ENCODE results near the gene NOP53.

The NOP53 gene

DNA sequence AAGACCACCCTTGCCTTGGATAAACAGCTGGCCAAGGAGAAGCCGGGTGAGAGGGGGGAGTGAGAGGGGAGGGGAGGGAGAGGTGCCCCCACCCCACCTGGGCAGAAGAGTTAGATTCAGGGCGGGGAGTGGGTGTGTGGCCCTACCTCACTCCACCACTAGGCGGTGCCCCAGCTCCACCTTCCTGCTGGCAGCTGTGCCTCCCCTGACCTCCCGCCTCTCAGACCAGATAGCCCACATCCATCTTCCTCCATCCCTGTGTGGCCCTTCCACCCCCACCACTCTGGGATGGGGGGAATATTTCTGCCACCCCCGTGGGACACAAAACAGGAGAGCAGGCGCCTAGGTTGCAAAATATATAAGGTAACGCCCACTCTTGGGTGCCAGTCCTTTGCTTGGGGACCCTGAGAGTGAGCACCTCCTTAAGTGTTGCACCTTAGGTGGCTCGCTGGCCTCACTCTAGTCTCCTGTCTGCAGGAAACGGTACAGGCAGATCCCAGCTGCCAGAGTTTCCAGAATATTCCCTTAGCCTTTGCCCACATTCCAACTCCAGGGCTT, 45.9 kb upstream of the NOP53 start:
- Histone ChIP-seq H3K4me3 (ENCODE audit: low read depth, low read length) (no peak overlapping the region), H3K36me3 (ENCODE audit: control insufficient read depth, insufficient read depth, low read length) (no peaks in the 10 kb centered on the region), H3K79me2 (peaks cover 2% of the 10 kb centered on the region), H3K9ac (no peak overlapping the region), H3K27ac (no peak overlapping the region), H3K27me3 (ENCODE audit: control insufficient read depth, insufficient read depth, low read length) (no peaks in the 10 kb centered on the region), H2AFZ (no peak overlapping the region), H3K4me1 (no peaks in the 10 kb centered on the region), H3K4me2 (ENCODE audit: low read length) (no peak overlapping the region), H3K9me3 (ENCODE audit: control insufficient read depth, low read length) (no peaks in the 10 kb centered on the region)
- TF ChIP-seq, protein P1, sequence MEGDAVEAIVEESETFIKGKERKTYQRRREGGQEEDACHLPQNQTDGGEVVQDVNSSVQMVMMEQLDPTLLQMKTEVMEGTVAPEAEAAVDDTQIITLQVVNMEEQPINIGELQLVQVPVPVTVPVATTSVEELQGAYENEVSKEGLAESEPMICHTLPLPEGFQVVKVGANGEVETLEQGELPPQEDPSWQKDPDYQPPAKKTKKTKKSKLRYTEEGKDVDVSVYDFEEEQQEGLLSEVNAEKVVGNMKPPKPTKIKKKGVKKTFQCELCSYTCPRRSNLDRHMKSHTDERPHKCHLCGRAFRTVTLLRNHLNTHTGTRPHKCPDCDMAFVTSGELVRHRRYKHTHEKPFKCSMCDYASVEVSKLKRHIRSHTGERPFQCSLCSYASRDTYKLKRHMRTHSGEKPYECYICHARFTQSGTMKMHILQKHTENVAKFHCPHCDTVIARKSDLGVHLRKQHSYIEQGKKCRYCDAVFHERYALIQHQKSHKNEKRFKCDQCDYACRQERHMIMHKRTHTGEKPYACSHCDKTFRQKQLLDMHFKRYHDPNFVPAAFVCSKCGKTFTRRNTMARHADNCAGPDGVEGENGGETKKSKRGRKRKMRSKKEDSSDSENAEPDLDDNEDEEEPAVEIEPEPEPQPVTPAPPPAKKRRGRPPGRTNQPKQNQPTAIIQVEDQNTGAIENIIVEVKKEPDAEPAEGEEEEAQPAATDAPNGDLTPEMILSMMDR (IDR thresholded peaks at IDR 0.05) = peak; percentile 77

GRCh38 chr19:47700934-47701716, 44.2 kb upstream of the NOP53 start:
- Histone ChIP-seq H3K4me1 (no peaks in the 10 kb centered on the region), H3K4me2 (ENCODE audit: low read length) (no peak overlapping the region), H3K27me3 (ENCODE audit: control insufficient read depth, insufficient read depth, low read length) (no peaks in the 10 kb centered on the region), H3K36me3 (ENCODE audit: control insufficient read depth, insufficient read depth, low read length) (no peaks in the 10 kb centered on the region), H3K9ac (no peak overlapping the region), H3K79me2 (peaks cover 2% of the 10 kb centered on the region), H3K4me3 (ENCODE audit: low read depth, low read length) (no peak overlapping the region), H2AFZ (no peak overlapping the region), H3K9me3 (ENCODE audit: control insufficient read depth, low read length) (no peaks in the 10 kb centered on the region), H3K27ac (no peak overlapping the region)
- TF ChIP-seq, protein P1 (IDR thresholded peaks at IDR 0.05) = no peak

DNA sequence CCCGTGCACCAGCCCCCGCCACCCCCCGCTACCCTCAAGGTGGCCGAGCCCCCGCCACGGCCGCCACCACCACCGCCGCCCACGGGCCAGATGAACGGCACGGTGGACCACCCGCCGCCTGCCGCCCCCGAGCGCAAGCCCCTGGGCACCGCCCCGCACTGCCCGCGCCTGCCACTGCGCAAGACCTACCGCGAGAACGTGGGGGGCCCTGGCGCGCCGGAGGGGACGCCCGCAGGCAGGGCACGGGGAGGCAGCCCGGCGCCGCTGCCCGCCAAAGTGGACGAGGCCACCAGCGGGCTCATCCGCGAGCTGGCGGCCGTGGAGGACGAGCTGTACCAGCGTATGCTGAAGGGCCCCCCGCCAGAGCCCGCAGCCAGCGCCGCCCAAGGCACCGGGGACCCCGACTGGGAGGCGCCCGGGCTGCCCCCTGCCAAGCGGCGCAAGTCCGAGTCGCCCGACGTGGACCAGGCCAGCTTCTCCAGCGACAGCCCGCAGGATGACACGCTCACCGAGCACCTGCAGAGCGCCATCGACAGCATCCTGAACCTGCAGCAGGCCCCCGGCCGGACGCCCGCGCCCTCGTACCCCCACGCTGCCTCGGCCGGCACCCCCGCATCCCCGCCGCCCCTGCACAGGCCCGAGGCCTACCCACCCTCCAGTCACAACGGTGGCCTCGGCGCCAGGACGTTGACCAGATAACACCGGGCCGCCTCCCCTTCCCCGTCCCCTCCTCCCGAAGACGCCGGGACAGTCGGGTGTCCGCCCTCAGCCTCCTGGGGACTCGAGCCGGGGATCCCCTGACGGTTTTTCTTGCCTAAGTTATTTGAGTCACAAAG, 43.4 kb upstream of the NOP53 start:
- no peaks in the 10 kb centered on the region for H3K27me3 ChIP-seq (ENCODE audit: control insufficient read depth, insufficient read depth, low read length)
- no peak overlapping the region for H3K9ac ChIP-seq
- peaks cover 2% of the 10 kb centered on the region for H3K79me2 ChIP-seq
- no peaks in the 10 kb centered on the region for H3K9me3 ChIP-seq (ENCODE audit: control insufficient read depth, low read length)
- H3K4me1 ChIP-seq = no peaks in the 10 kb centered on the region
- no peak overlapping the region for H2AFZ ChIP-seq
- no peaks in the 10 kb centered on the region for H3K36me3 ChIP-seq (ENCODE audit: control insufficient read depth, insufficient read depth, low read length)
- H3K4me2 ChIP-seq (ENCODE audit: low read length) = no peak overlapping the region
- TF ChIP-seq, protein P1 (IDR thresholded peaks at IDR 0.05) = no peak
- no peak overlapping the region for H3K27ac ChIP-seq
- H3K4me3 ChIP-seq (ENCODE audit: low read depth, low read length) = no peak overlapping the region

- H3K27ac ChIP-seq = no peak overlapping the region
- H3K9ac ChIP-seq = no peak overlapping the region
- no peaks in the 10 kb centered on the region for H3K9me3 ChIP-seq (ENCODE audit: control insufficient read depth, low read length)
- H2AFZ ChIP-seq = no peak overlapping the region
- H3K79me2 ChIP-seq = peaks cover 2% of the 10 kb centered on the region
- H3K4me1 ChIP-seq = no peaks in the 10 kb centered on the region
- no peak overlapping the region for H3K4me2 ChIP-seq (ENCODE audit: low read length)
- H3K27me3 ChIP-seq (ENCODE audit: control insufficient read depth, insufficient read depth, low read length) = no peaks in the 10 kb centered on the region
- no peaks in the 10 kb centered on the region for H3K36me3 ChIP-seq (ENCODE audit: control insufficient read depth, insufficient read depth, low read length)
- no peak overlapping the region for H3K4me3 ChIP-seq (ENCODE audit: low read depth, low read length)
- TF ChIP-seq, protein P1 (IDR thresholded peaks at IDR 0.05) = no peak
Observed at GRCh38 chr19:47702671-47703070, 42.7 kb upstream of the NOP53 start.
